Gastroesophageal sphincter (tissue), 4 donors: Measurements from ENCODE around the gene PDS5A. TPM values are rescaled to one million over a fixed set of nuclear protein-coding genes. Genes with fewer than 3 reads are reported as not detected.

Experiments used
- ATAC-seq: fragments of 150-250 bp; one replicate; pipeline ENCODE4 v1.9.1; 2016; ENCODE audit warnings: mild to moderate bottlenecking, moderate library complexity
- H3K27ac ChIP-seq, 4 donors: fragments of 200-600 bp; sonication (generic) in 3 of 4; 1 replicate in 3 of 4; 2 replicates in 1 of 4; pipeline ENCODE4 v1.5.1; 2016 to 2019
- H3K27me3 ChIP-seq: fragments of 200-600 bp; sonication (generic); one replicate; pipeline ENCODE4 v1.5.1; 2019
- H3K36me3 ChIP-seq, 2 donors: fragments of 200-600 bp; sonication (generic); one replicate each; pipeline ENCODE4 v1.5.1; 2019; ENCODE audit warnings: control low read depth in 1 of 2
- H3K4me1 ChIP-seq, 3 donors: fragments of 200-600 bp; sonication (generic); 1 replicate in 2 of 3; 2 replicates in 1 of 3; pipeline ENCODE4 v1.5.1; 2016 to 2019; ENCODE audit warnings: control low read depth in 2 of 3
- H3K4me3 ChIP-seq, 2 donors: fragments of 200-600 bp; sonication (generic); one replicate each; pipeline ENCODE4 v1.5.1; 2019; ENCODE audit warnings: mild to moderate bottlenecking in 1 of 2, moderate library complexity in 1 of 2
- H3K9me3 ChIP-seq, 3 donors: fragments of 200-600 bp; sonication (generic); one replicate each; pipeline ENCODE4 v1.5.1; 2017 to 2019; ENCODE audit warnings: control low read depth in 2 of 3
- EP300 ChIP-seq: sonication (generic); formaldehyde crosslinking; IDR thresholded peaks from one replicate; pipeline ENCODE4 v1.6.1; 2017; ENCODE audit warnings: antibody characterized with exemption, mild to moderate bottlenecking
- POLR2A ChIP-seq, 2 donors: fragments of 450-650 bp; IDR thresholded peaks; one replicate each; pipeline ENCODE4 v1.6.1; 2017; ENCODE audit warnings: antibody characterized with exemption in 2 of 2, mild to moderate bottlenecking in 2 of 2, moderate library complexity in 1 of 2
- POLR2AphosphoS5 ChIP-seq: sonication (generic); formaldehyde crosslinking; IDR thresholded peaks from one replicate; pipeline ENCODE4 v1.6.1; 2017; ENCODE audit warnings: antibody characterized with exemption
- WGBS, 2 donors: methylation state at CpG; one replicate each; pipeline ENCODE4 v1.1.5; 2018; ENCODE audit warnings: low coverage in 1 of 2; 5-methylcytosine and 5-hydroxymethylcytosine counted together
- total RNA-seq, 4 donors: library from RNA; depleted of rRNA; stranded (reverse); fragments of >200 nt; gene quantifications; one replicate each; pipeline ENCODE4 v1.1.0, GENCODE V29; 2016
- TF ChIP-seq, protein P1 (sequence below), 4 experiments: fragments of 200-600 bp in 2 of 4; fragments of 450-650 bp in 2 of 4; sonication (generic) in 1 of 4; IDR thresholded peaks; one replicate each; pipeline ENCODE4 v1.5.1; 2017 to 2019; ENCODE audit warnings: antibody characterized with exemption in 4 of 4, mild to moderate bottlenecking in 2 of 4, moderate library complexity in 2 of 4

PDS5A gene
- total RNA-seq, 4 donors from 2014 or later, result 47.1 to 63.0 (median 57.1) TPM

DNA sequence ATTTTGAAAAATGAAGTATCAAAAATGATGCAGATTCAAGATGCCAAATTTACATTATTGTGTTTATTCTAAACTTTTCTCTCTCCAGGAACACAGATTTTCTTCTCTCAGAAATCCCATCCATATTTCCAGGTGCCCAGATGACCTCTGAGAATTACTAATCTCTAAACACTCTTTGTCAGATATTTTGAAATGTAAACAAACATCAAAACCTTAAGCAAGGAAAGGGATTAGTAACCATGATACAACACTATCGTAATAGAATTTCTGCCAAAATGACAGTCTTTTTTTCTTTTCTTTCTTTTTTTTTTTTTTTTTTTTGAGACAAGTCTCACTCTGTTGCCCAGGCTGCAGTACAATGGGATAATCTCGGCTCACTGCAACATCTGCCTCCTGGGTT lies 76.7 kb downstream of the PDS5A start:
- TF ChIP-seq POLR2A (IDR thresholded peaks at IDR 0.05) (no peak), POLR2AphosphoS5 (no peak), EP300 (no peak)
- TF ChIP-seq, protein P1, sequence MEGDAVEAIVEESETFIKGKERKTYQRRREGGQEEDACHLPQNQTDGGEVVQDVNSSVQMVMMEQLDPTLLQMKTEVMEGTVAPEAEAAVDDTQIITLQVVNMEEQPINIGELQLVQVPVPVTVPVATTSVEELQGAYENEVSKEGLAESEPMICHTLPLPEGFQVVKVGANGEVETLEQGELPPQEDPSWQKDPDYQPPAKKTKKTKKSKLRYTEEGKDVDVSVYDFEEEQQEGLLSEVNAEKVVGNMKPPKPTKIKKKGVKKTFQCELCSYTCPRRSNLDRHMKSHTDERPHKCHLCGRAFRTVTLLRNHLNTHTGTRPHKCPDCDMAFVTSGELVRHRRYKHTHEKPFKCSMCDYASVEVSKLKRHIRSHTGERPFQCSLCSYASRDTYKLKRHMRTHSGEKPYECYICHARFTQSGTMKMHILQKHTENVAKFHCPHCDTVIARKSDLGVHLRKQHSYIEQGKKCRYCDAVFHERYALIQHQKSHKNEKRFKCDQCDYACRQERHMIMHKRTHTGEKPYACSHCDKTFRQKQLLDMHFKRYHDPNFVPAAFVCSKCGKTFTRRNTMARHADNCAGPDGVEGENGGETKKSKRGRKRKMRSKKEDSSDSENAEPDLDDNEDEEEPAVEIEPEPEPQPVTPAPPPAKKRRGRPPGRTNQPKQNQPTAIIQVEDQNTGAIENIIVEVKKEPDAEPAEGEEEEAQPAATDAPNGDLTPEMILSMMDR (IDR thresholded peaks at IDR 0.05), result no peak
- Histone ChIP-seq H3K4me1 (no peaks in the 10 kb centered on the region), H3K9me3 (no peaks in the 10 kb centered on the region), H3K36me3 (peaks cover 5 to 89% of the 10 kb centered on the region in 2 donors), H3K27ac (no peak overlapping the region), H3K4me3 (no peak overlapping the region), H3K27me3 (no peaks in the 10 kb centered on the region)
- WGBS, 2 donors, result 38 to 44% methylated on average over 1 to 2 of the region's 2 CpGs
- no peak for ATAC-seq

DNA sequence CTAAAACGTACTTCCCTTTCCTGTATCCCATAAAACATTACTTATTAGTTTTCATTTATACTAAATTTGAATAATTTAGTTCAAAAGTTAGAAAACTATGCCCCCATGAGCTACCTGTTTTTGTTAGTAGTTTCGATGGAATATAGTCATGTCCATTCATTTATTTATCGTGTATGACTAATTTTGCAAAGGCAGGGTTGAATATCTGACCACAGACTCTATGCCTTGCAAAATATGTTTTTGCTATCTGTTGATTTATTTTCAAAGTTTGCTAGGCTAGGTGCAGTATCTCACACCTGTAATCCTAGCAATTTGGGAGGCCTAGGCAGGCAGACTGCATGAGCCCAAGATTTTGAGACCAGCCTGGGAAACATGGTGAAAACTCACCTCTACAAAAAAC lies 78.4 kb downstream of the PDS5A start:
- peaks cover 5 to 96% of the 10 kb centered on the region in 2 donors for H3K36me3 ChIP-seq
- H3K9me3 ChIP-seq, result no peaks in the 10 kb centered on the region
- no peaks in the 10 kb centered on the region for H3K4me1 ChIP-seq
- TF ChIP-seq, protein P1 (IDR thresholded peaks at IDR 0.05), result no peak
- no peak for TF ChIP-seq POLR2AphosphoS5
- no peak for TF ChIP-seq POLR2A (IDR thresholded peaks at IDR 0.05)
- no peak for TF ChIP-seq EP300
- no peaks in the 10 kb centered on the region for H3K27me3 ChIP-seq
- no peak for ATAC-seq
- no peak overlapping the region for H3K27ac ChIP-seq
- no peak overlapping the region for H3K4me3 ChIP-seq
- 71 to 87% methylated on average over 1 to 3 of the region's 3 CpGs for WGBS, 2 donors

DNA sequence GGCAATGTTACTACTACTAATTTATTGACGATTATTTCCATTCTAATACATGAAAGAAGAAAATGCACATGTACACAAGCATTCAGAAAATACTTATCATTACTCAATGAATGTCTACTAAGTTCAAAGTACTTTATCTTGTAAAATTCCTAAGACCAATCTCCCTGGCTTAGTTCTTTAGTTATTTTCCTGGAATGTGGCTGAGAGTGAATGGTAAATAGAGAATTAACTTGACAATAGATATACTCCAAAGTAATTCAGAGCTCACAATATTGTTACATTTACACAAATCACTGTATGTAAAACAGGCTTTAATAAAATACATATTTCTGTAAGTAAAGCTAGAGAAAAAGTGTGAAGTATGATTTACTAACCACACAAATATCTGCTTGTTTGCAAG lies 79.7 kb downstream of the PDS5A start:
- TF ChIP-seq POLR2AphosphoS5 (no peak), POLR2A (IDR thresholded peaks at IDR 0.05) (no peak), EP300 (no peak)
- TF ChIP-seq, protein P1 (IDR thresholded peaks at IDR 0.05), result no peak
- no peak overlapping the region for H3K4me3 ChIP-seq
- H3K36me3 ChIP-seq, result peaks cover 5 to 97% of the 10 kb centered on the region in 2 donors
- no peak for ATAC-seq
- H3K9me3 ChIP-seq, result no peaks in the 10 kb centered on the region
- WGBS, 2 donors, result 85 to 94% methylated on average over 1 of the region's 1 CpG
- no peak overlapping the region for H3K27ac ChIP-seq
- H3K27me3 ChIP-seq, result no peaks in the 10 kb centered on the region
- no peaks in the 10 kb centered on the region for H3K4me1 ChIP-seq

DNA sequence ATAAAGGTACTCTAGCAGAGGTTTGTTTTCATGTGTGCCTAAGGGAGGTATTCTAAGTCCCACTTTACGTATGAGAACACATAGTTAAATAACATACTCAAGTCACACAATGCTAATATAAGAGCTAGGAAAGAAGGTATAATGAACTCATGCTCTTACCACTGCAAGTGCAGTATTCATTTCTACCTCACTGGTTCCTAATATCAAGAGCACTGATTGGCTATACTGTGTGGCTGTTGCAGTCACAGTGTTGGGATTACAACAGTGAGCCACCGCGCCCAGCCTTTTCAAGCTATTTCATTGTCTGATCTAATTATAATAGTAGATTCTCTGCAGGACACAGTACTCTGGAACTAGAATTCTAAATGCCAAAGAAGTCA lies 84.0 kb downstream of the PDS5A start:
- TF ChIP-seq POLR2A (IDR thresholded peaks at IDR 0.05), result no peak
- TF ChIP-seq, protein P1 (IDR thresholded peaks at IDR 0.05), result no peak
- TF ChIP-seq EP300, result no peak
- TF ChIP-seq POLR2AphosphoS5, result no peak
- H3K27ac ChIP-seq, result no peak overlapping the region
- no peaks in the 10 kb centered on the region for H3K4me1 ChIP-seq
- no peak overlapping the region for H3K4me3 ChIP-seq
- H3K27me3 ChIP-seq, result no peaks in the 10 kb centered on the region
- 80 to 92% methylated on average over 2 of the region's 3 CpGs for WGBS, 2 donors
- H3K9me3 ChIP-seq, result no peaks in the 10 kb centered on the region
- H3K36me3 ChIP-seq, result peaks cover 5 to 100% of the 10 kb centered on the region in 2 donors
- ATAC-seq, result no peak

DNA sequence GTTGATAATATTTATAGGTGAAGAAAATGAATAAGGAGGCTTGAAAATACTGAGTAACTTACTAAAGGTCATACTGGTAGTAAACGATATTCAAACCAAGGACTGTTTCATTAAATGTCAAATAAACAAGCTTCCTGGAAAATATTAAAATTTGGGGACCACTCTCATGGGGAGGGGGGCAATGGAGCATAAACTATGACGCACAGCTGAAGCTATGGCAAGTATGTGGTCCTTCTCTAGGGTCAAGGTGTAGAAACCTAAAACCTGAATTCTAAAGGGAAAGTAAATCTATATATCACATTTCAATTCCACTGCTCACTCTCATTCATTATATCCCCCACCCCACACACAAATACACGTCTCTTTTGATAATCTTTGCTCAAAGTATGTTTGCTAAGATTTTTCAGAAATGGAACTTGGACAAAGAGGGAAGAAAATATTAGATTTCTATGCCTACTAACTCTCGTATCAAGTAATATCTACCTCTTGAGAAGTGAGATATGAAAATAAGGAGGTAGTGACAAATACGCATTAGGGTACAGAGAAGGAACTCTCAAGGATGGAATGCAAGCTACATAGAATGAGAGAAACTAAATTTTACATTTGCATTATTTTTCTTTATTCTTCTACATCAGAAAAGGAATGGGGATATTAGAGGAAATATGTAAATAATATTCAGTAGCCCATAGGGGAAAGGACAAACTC lies 84.6 kb downstream of the PDS5A start:
- no peak for ATAC-seq
- no peaks in the 10 kb centered on the region for H3K4me1 ChIP-seq
- WGBS, 2 donors, result 86 to 94% methylated on average over 5 of the region's 5 CpGs
- H3K9me3 ChIP-seq, result no peaks in the 10 kb centered on the region
- TF ChIP-seq, protein P1 (IDR thresholded peaks at IDR 0.05), result no peak
- TF ChIP-seq EP300 (no peak), POLR2AphosphoS5 (no peak), POLR2A (IDR thresholded peaks at IDR 0.05) (no peak)
- H3K4me3 ChIP-seq, result no peak overlapping the region
- H3K27me3 ChIP-seq, result no peaks in the 10 kb centered on the region
- peaks cover 5 to 99% of the 10 kb centered on the region in 2 donors for H3K36me3 ChIP-seq
- no peak overlapping the region for H3K27ac ChIP-seq
